Measurements from ENCODE around the gene SFTPB. TPM values are rescaled to one million over a fixed set of nuclear protein-coding genes. Genes with fewer than 3 reads are reported as not detected.
A peak's percentile ranks its signal among the peaks of the same experiment; 100 is the strongest.
"Not testable (repeated sequence)": the region's sequence is repeated elsewhere in the genome, so short reads cannot be mapped to it uniquely, and the experiment has no call there.

SFTPB gene
- total RNA-seq = 9.8 TPM

GRCh38 chr2:85668009-85668856 lies at the start of gene SFTPB:
Gene SFTPB, minus strand, starts transcription at chr2:85668199. Its CDS starts 16 bp downstream, at chr2:85668183.
- ATAC-seq (no peak), DNase-seq (ENCODE audit: low spot score) (no peak)

GRCh38 chr2:85717308-85718008 lies 49.5 kb upstream of the SFTPB start:
- DNase-seq (ENCODE audit: low spot score) (no peak), ATAC-seq (no peak)

- DNase-seq (ENCODE audit: low spot score) (no peak), ATAC-seq (no peak)
These were observed 48.4 kb upstream of the SFTPB start for GRCh38 chr2:85716346-85716914.

- DNase-seq (ENCODE audit: low spot score) = no peak
- ATAC-seq = no peak
These were observed 46.8 kb upstream of the SFTPB start for GRCh38 chr2:85714841-85715240.

GRCh38 chr2:85714421-85714820 lies 46.4 kb upstream of the SFTPB start:
- ATAC-seq = not testable (repeated sequence)
- peak; percentile 34 for DNase-seq (ENCODE audit: low spot score)

GRCh38 chr2:85713836-85714235 lies 45.8 kb upstream of the SFTPB start:
- DNase-seq (ENCODE audit: low spot score) (peak; percentile 55), ATAC-seq (peak; percentile 5)

- DNase-seq (ENCODE audit: low spot score) (peak; percentile 96), ATAC-seq (peak; percentile 85)
These were observed 45.0 kb upstream of the SFTPB start for GRCh38 chr2:85712849-85713612.

- ATAC-seq (no peak), DNase-seq (ENCODE audit: low spot score) (peak; percentile 48)
These were observed 44.3 kb upstream of the SFTPB start for GRCh38 chr2:85712336-85712735.

GRCh38 chr2:85711578-85712060 lies 43.6 kb upstream of the SFTPB start:
- no peak for ATAC-seq

GRCh38 chr2:85710687-85711577 lies 42.9 kb upstream of the SFTPB start:
- DNase-seq (ENCODE audit: low spot score) (peak; percentile 44), ATAC-seq (no peak)

More at GRCh38 chr2:85711578-85712060, 43.6 kb upstream of the SFTPB start:
- peak; percentile 42 for DNase-seq (ENCODE audit: low spot score)

GRCh38 chr2:85709401-85709811 lies 41.4 kb upstream of the SFTPB start:
- DNase-seq (ENCODE audit: low spot score) = peak; percentile 45
- peak; percentile 16 for ATAC-seq

- peak; percentile 2 for ATAC-seq
- DNase-seq (ENCODE audit: low spot score) = peak; percentile 46
These were observed 40.6 kb upstream of the SFTPB start for GRCh38 chr2:85708641-85709040.

GRCh38 chr2:85707304-85707703 lies 39.3 kb upstream of the SFTPB start:
- DNase-seq (ENCODE audit: low spot score) (peak; percentile 57), ATAC-seq (peak; percentile 67)

GRCh38 chr2:85706599-85707296 lies 38.7 kb upstream of the SFTPB start:
- DNase-seq (ENCODE audit: low spot score) = peak; percentile 47

GRCh38 chr2:85706063-85706462 lies 38.1 kb upstream of the SFTPB start:
- DNase-seq (ENCODE audit: low spot score) (peak; percentile 44), ATAC-seq (no peak)

More at GRCh38 chr2:85706599-85707296, 38.7 kb upstream of the SFTPB start:
- no peak for ATAC-seq

- peak; percentile 67 for ATAC-seq
These were observed 37.7 kb upstream of the SFTPB start for GRCh38 chr2:85705680-85706039.

GRCh38 chr2:85704800-85705679 lies 37.0 kb upstream of the SFTPB start:
- ATAC-seq = no peak
- DNase-seq (ENCODE audit: low spot score) = peak; percentile 40

More at GRCh38 chr2:85705680-85706039, 37.7 kb upstream of the SFTPB start:
- peak; percentile 86 for DNase-seq (ENCODE audit: low spot score)

GRCh38 chr2:85704038-85704437 lies 36.0 kb upstream of the SFTPB start:
- DNase-seq (ENCODE audit: low spot score) (no peak), ATAC-seq (no peak)
